Chondrocyte (in vitro differentiated cells): ENCODE data around the gene NCOR2. TPM values are rescaled to one million over a fixed set of nuclear protein-coding genes. Genes with fewer than 3 reads are reported as not detected.

Experiments used
- DNase-seq: peaks from one replicate; pipeline ENCODE4 v3.0.0; 2021; ENCODE audit warnings: mixed read lengths, low spot score
- H3K27ac Mint-ChIP-seq: one replicate; pipeline ENCODE4 v1.8.0; 2021; ENCODE audit warnings: mild to moderate bottlenecking, moderate library complexity, mixed read lengths; ENCODE audit not compliant: unreplicated experiment
- H3K27me3 Mint-ChIP-seq: 2 replicates; pipeline ENCODE4 v1.8.0; 2021; ENCODE audit warnings: low read depth, mixed read lengths
- H3K36me3 Mint-ChIP-seq: 2 replicates; pipeline ENCODE4 v1.8.0; 2021; ENCODE audit warnings: low read depth, mixed read lengths
- H3K4me1 Mint-ChIP-seq: 2 replicates; pipeline ENCODE4 v1.8.0; 2021; ENCODE audit warnings: low read depth, mild to moderate bottlenecking, mixed read lengths
- H3K4me3 Mint-ChIP-seq: one replicate; pipeline ENCODE4 v1.8.0; 2021; ENCODE audit warnings: mild to moderate bottlenecking, moderate library complexity, mixed read lengths; ENCODE audit not compliant: unreplicated experiment
- H3K9me3 Mint-ChIP-seq: 2 replicates; pipeline ENCODE4 v1.8.0; 2021; ENCODE audit warnings: low read depth, mixed read lengths
- total RNA-seq: library from RNA; stranded (reverse); gene quantifications from 3 replicates; pipeline ENCODE4 v1.2.1, GENCODE V29; 2021
- TF ChIP-seq, protein P1 (sequence below): fragments of 200-600 bp; sonication (generic); IDR thresholded peaks from 2 replicates; pipeline ENCODE4 v1.5.0; 2021; ENCODE audit warnings: antibody characterized with exemption, mild to moderate bottlenecking, moderate library complexity

NCOR2 gene
- total RNA-seq, 1 donor from 2014 or later, result 327 TPM

DNA sequence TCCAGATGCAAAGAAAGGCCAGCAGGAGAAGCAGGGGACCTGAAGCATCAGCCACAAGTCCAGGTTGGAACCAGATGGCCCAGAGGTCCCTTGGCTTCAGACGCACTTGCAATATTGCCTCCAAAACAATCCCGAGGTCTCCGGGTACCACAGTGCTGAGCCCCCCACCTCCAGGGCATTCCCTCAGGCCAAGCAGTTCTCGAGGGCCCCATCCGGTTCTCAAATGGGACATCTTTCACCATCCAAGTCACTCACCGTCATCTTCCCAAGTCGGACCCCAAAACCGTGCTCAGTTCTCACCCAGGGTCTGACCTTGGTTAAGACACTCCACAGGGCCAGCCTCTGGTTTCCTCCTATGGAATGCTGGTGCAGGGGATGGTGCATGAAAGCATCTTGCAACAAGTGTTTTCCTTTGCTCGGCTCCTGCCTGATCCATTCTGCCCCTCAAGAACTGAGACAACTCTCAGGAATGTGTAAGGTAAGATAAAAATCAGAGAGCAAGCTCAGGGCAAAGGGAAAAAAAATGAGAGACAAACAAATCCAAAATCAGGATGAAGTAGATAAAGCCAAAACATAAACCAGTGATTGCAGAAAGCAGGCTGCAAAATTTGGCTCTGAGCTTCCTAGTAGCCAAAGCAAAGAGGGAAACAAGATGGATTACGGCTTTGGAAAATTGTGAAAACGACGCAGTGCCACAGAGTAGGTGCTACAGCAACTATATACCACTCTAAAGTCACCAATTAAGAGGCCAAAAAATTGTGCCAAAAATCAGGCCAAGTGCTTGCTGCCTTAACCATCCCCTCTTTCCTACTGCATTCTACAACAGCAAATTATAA lies 8.0 kb downstream of the NCOR2 start:
- DNase-seq, result no peak
- TF ChIP-seq, protein P1, sequence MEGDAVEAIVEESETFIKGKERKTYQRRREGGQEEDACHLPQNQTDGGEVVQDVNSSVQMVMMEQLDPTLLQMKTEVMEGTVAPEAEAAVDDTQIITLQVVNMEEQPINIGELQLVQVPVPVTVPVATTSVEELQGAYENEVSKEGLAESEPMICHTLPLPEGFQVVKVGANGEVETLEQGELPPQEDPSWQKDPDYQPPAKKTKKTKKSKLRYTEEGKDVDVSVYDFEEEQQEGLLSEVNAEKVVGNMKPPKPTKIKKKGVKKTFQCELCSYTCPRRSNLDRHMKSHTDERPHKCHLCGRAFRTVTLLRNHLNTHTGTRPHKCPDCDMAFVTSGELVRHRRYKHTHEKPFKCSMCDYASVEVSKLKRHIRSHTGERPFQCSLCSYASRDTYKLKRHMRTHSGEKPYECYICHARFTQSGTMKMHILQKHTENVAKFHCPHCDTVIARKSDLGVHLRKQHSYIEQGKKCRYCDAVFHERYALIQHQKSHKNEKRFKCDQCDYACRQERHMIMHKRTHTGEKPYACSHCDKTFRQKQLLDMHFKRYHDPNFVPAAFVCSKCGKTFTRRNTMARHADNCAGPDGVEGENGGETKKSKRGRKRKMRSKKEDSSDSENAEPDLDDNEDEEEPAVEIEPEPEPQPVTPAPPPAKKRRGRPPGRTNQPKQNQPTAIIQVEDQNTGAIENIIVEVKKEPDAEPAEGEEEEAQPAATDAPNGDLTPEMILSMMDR, result no peak
- no peak overlapping the region for H3K27ac Mint-ChIP-seq
- peaks cover 53% of the 10 kb centered on the region for H3K4me1 Mint-ChIP-seq
- H3K4me3 Mint-ChIP-seq, result no peak overlapping the region
- H3K27me3 Mint-ChIP-seq, result no peaks in the 10 kb centered on the region
- no peaks in the 10 kb centered on the region for H3K36me3 Mint-ChIP-seq
- H3K9me3 Mint-ChIP-seq, result no peaks in the 10 kb centered on the region

DNA sequence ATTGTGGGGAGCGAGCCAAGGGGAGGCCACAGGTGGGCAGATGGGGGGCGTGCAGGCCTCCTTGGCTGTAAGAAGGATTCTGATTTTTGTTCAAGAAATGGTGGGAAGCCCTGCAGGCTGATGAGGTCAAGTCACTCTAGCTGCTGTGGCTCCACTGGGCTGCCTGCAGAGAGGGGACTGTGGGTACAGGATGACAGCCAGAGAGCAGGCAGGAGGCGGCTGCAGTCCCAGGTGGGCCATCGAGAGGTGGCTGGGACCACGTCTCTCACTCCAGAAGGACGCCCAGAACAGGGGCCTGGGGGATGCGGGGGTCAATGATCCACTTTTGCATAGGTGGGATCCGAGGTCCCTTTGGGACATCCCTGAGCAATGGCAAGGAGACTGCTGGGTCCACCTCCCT lies 9.1 kb downstream of the NCOR2 start:
- Mint-ChIP-seq H3K27me3 (no peaks in the 10 kb centered on the region), H3K27ac (no peak overlapping the region), H3K36me3 (no peaks in the 10 kb centered on the region), H3K9me3 (no peaks in the 10 kb centered on the region), H3K4me1 (peaks cover 48% of the 10 kb centered on the region), H3K4me3 (no peak overlapping the region)
- TF ChIP-seq, protein P1, result no peak
- DNase-seq, result no peak

DNA sequence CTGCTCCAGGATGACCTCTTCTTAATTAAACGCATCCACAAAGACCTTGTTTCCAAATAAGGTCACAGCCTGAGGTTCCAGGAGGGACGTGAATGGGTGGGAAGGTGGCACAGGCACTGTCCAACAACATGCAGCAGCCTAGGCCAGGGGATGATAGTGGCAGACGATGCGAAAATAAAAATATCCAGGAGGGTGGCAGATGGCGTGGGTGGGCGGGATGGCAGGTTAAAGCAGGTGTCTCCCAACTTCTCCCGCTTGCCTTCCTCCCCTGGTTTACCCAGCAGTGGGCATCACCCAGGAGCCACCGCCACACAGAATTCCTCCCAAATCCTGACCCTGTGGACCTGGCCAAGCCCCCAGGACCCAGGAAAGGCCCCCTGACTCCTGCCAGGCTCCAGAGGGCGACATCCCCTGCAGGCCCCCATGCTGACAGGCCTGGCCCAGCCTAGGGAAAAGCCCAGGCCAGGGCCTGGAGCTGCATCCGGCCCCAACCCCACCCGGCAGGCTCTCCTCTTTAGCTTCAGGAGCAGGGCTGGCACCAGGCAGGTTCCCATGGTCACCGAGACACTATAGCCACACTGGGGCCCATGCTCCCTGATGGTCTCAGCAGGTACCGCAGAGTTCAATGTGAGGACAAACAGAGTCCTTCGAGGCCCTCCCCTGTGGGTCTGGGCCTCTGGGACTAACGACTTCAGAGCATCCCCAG lies 9.7 kb downstream of the NCOR2 start:
- H3K4me3 Mint-ChIP-seq, result no peak overlapping the region
- no peak overlapping the region for H3K27ac Mint-ChIP-seq
- H3K4me1 Mint-ChIP-seq, result peaks cover 51% of the 10 kb centered on the region
- H3K27me3 Mint-ChIP-seq, result no peaks in the 10 kb centered on the region
- TF ChIP-seq, protein P1, result no peak
- no peaks in the 10 kb centered on the region for H3K9me3 Mint-ChIP-seq
- no peaks in the 10 kb centered on the region for H3K36me3 Mint-ChIP-seq
- no peak for DNase-seq

GRCh38 chr12:124556896-124557501 lies 10.4 kb downstream of the NCOR2 start:
- peaks cover 50% of the 10 kb centered on the region for H3K4me1 Mint-ChIP-seq
- H3K4me3 Mint-ChIP-seq, result no peak overlapping the region
- H3K9me3 Mint-ChIP-seq, result no peaks in the 10 kb centered on the region
- H3K27me3 Mint-ChIP-seq, result no peaks in the 10 kb centered on the region
- no peaks in the 10 kb centered on the region for H3K36me3 Mint-ChIP-seq
- TF ChIP-seq, protein P1, result no peak
- no peak for DNase-seq
- no peak overlapping the region for H3K27ac Mint-ChIP-seq

DNA sequence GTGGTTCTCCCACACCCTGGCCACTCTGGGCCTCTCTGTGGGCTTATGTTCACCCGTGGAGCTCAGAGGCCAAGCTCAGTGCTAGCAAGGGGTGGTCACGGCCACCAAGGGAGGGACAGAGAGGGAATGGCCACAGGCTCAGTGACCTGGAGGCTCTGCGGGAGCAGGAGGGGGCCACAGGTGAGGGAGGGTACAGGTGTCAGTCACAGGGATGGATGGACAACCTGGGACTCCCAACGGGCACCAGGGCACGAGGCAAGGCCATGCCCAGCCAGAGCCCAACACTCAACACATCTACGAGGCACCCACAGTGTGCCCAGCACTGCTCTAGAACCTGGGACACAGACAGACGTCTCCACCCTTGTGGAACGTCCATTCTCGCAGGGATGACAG lies 11.3 kb downstream of the NCOR2 start:
- no peaks in the 10 kb centered on the region for H3K9me3 Mint-ChIP-seq
- H3K27ac Mint-ChIP-seq, result no peak overlapping the region
- no peak overlapping the region for H3K4me3 Mint-ChIP-seq
- peaks cover 52% of the 10 kb centered on the region for H3K4me1 Mint-ChIP-seq
- TF ChIP-seq, protein P1, result no peak
- H3K27me3 Mint-ChIP-seq, result no peaks in the 10 kb centered on the region
- H3K36me3 Mint-ChIP-seq, result no peaks in the 10 kb centered on the region
- DNase-seq, result peak; percentile 70
